GM20431 (cell line): ENCODE measurements around the gene SLC49A4.
"Not testable (repeated sequence)": the region's sequence is repeated elsewhere in the genome, so short reads cannot be mapped to it uniquely, and the experiment has no call there.

ENCODE experiments used
- in situ Hi-C: fragments of 300-500 bp; cut with MseI, MboI; formaldehyde crosslinking; loops from one replicate; pipeline ENCODE4 v1.15.0; 2020; ENCODE audit warnings: low sequenced_read_pairs; ENCODE audit not compliant: unreplicated experiment

SLC49A4 gene, protein sequence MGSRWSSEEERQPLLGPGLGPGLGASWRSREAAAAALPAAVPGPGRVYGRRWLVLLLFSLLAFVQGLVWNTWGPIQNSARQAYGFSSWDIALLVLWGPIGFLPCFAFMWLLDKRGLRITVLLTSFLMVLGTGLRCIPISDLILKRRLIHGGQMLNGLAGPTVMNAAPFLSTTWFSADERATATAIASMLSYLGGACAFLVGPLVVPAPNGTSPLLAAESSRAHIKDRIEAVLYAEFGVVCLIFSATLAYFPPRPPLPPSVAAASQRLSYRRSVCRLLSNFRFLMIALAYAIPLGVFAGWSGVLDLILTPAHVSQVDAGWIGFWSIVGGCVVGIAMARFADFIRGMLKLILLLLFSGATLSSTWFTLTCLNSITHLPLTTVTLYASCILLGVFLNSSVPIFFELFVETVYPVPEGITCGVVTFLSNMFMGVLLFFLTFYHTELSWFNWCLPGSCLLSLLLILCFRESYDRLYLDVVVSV

DNA sequence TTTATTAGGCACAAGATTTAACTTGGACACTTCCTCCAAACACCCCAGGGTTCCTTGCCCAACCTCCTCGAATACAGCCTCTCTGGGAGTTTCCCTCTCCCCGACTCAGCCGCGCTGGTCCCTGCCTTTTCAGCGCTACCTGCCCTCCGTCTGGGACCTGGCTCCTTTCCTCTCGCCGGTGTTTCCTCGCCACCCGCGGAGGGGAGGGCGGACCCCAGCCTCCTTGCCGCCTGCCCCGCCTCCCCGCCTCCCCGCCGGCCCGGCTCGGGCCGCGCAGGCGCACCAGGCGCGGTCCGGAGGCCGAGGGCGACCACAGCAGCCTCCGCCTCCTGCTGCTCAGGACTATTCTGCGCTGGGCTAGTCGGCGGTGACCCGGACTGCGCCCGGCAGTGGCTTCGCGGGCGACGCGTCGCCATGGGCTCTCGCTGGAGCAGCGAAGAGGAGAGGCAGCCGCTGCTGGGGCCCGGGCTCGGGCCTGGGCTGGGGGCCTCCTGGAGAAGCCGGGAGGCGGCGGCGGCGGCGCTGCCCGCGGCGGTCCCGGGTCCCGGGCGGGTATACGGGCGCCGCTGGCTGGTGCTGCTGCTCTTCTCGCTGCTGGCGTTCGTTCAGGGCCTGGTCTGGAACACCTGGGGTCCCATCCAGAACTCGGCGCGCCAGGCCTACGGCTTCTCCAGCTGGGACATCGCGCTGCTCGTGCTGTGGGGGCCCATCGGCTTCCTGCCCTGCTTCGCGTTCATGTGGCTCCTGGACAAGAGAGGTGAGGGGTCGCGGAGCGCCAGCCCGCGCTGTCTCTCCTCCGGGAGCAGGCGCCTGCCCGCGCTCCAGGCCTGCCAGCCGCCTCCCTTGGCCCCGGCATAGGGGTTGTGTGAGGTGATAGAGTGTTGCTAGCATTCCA lies at the start of gene SLC49A4:
Gene SLC49A4 (plus strand): TSS at position 291 of the 895 bp plus-strand sequence. CDS start 124 bp downstream, at position 415.
- in situ Hi-C loops = no loop called here

- in situ Hi-C loops = no loop called here
Measured at GRCh38 chr3:122745369-122746021, 49.4 kb upstream of the SLC49A4 start.

GRCh38 chr3:122747295-122747694 lies 47.6 kb upstream of the SLC49A4 start:
- in situ Hi-C loops = not testable (repeated sequence)

GRCh38 chr3:122748347-122748746 lies 46.5 kb upstream of the SLC49A4 start:
- in situ Hi-C loops = no loop called here

DNA sequence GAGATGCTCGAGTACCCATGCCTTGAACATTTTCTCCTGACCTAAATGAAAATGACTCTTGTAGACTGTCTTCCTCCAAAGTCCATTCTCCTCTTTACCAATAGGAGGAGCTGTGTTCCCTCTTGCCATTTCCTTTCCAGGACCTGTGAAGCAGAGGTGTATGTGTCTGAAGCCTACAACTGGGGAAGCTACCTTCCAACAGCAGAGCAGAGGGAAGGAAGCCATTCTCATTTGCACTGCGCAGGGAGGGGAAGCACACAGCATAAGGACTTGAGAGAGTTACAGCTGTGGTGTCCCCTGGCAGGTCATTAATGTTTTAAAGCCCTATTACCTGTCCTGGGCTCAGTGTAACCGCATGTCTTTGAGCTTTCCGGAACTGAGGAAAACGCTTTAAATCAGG lies 39.9 kb upstream of the SLC49A4 start:
- in situ Hi-C loops = no loop called here

GRCh38 chr3:122755491-122755890 lies 39.4 kb upstream of the SLC49A4 start:
- in situ Hi-C loops = no loop called here

- in situ Hi-C loops = no loop called here
Measured at GRCh38 chr3:122758877-122759560, 35.9 kb upstream of the SLC49A4 start.

GRCh38 chr3:122760453-122761271 lies 34.2 kb upstream of the SLC49A4 start:
- in situ Hi-C loops = no loop called here

- in situ Hi-C loops = no loop called here
Measured at GRCh38 chr3:122766430-122766829, 28.4 kb upstream of the SLC49A4 start.

DNA sequence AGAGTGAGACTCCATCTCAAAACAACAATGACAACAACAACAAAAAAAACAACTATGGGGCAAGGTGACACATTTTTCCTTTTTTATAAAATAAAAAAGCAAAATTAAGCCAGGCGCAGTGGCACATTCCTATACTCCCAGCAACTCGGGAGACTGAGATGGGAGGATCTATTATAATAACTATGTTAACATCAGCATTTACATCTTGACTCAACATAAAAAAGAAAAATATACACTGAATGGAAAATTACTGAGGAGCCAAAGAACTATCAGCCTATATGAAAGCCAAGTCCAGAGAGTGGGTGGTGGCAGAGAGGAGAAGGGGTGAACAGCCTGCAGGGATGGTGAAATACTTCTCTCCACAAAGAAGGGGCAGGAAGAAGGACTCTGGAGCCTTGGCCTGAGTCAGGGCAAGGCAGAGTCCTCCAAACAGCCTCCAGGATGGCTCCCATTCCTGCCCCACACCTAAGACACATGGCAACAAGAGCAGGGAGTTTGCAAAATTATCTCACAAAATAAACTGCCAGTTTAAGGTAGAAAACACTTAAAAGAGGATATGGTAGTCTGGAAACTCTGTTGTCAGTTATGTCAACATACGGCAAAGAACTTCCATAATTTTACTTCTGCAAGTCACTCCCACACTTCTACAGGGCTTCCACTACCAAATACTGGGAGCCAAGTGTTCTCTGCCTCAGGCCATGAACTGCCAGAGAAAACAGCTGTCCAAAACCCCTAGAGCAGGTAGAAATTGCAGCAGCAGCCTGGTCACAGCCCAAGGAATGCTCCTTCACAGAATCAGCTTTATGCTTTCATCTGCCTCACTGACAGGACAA lies 27.1 kb upstream of the SLC49A4 start:
- in situ Hi-C loops = no loop called here

- in situ Hi-C loops = no loop called here
Measured at GRCh38 chr3:122770521-122771202, 24.2 kb upstream of the SLC49A4 start.

GRCh38 chr3:122772827-122773226 lies 22.0 kb upstream of the SLC49A4 start:
- in situ Hi-C loops = no loop called here

GRCh38 chr3:122773944-122774509 lies 20.8 kb upstream of the SLC49A4 start:
- in situ Hi-C loops = no loop called here

DNA sequence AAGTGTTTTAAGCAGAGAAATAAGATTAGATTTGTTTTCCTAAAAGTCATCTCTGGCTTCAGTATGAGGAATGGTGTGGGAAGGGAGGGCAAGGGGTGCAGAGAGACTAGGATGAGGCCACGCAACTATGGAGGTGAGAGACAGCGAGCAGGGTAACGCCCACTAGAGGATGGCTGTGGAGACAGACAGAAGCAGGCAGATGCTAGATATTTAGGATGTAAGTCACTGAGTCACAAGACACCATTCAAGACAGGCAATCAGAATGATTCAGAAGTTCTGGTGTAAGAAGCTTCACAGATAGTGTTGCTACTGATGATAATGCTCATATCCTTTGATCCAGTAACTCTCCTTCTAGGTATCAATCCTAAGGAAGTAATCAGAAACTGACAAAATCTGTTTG lies 20.3 kb upstream of the SLC49A4 start:
- in situ Hi-C loops = no loop called here

- in situ Hi-C loops = no loop called here
Measured at GRCh38 chr3:122776675-122777468, 18.0 kb upstream of the SLC49A4 start.

GRCh38 chr3:122777563-122777962 lies 17.3 kb upstream of the SLC49A4 start:
- in situ Hi-C loops = no loop called here

- in situ Hi-C loops = no loop called here
Measured at GRCh38 chr3:122782804-122783203, 12.1 kb upstream of the SLC49A4 start.
